SK-N-SH treated with all-trans-retinoic acid at 6 μM for 48 hours (cell line): Measurements from ENCODE around the gene PDIA4.
A peak's percentile ranks its signal among the peaks of the same experiment; 100 is the strongest.

Experiments
- ATAC-seq: fragments of 200-7000 bp; cut with Tn5 transposase; 3 replicates; pipeline ENCODE4 v1.9.1; 2020; ENCODE audit warnings: mild to moderate bottlenecking, moderate library complexity
- ARNTL ChIP-seq: fragments of 450-650 bp; formaldehyde crosslinking; IDR thresholded peaks from 2 replicates; pipeline ENCODE4 v1.5.0; 2020; ENCODE audit warnings: low read depth, mild to moderate bottlenecking, moderate library complexity, borderline replicate concordance
- BACH2 ChIP-seq: fragments of 250-450 bp; sonication (Bioruptor Pico); IDR thresholded peaks from 2 replicates; pipeline ENCODE4 v1.9.0; 2021; ENCODE audit warnings: mild to moderate bottlenecking, borderline replicate concordance
- CSDC2 ChIP-seq: fragments of 250-450 bp; sonication (Bioruptor Pico); IDR thresholded peaks from 2 replicates; pipeline ENCODE4 v1.5.0; 2020; ENCODE audit warnings: mild to moderate bottlenecking, moderate library complexity
- ESRRG ChIP-seq: fragments of 250-450 bp; sonication (Bioruptor Pico); IDR thresholded peaks from 2 replicates; pipeline ENCODE4 v1.6.1; 2021; ENCODE audit warnings: mild to moderate bottlenecking
- GLIS3 ChIP-seq: fragments of 250-450 bp; sonication (Bioruptor Pico); IDR thresholded peaks from 2 replicates; pipeline ENCODE4 v1.5.0; 2020; ENCODE audit warnings: mild to moderate bottlenecking, moderate library complexity
- OSR1 ChIP-seq: fragments of 250-450 bp; sonication (Bioruptor Pico); IDR thresholded peaks from 2 replicates; pipeline ENCODE4 v1.8.0; 2022; ENCODE audit warnings: moderate library complexity, mild to moderate bottlenecking, inconsistent platforms
- PPARA ChIP-seq: fragments of 250-450 bp; sonication (Bioruptor Pico); IDR thresholded peaks from 2 replicates; pipeline ENCODE4 v1.5.0; 2020; ENCODE audit warnings: mild to moderate bottlenecking, borderline replicate concordance
- SNAI2 ChIP-seq: fragments of 250-450 bp; sonication (Bioruptor Pico); IDR thresholded peaks from 2 replicates; pipeline ENCODE4 v1.5.0; 2020; ENCODE audit warnings: mild to moderate bottlenecking, moderate library complexity
- TCF4 ChIP-seq: fragments of 250-450 bp; sonication (Bioruptor Pico); IDR thresholded peaks from 2 replicates; pipeline ENCODE4 v1.8.0; 2021; ENCODE audit warnings: mild to moderate bottlenecking, moderate library complexity, borderline replicate concordance
- TOX ChIP-seq: fragments of 250-450 bp; sonication (Bioruptor Pico); IDR thresholded peaks from 2 replicates; pipeline ENCODE4 v1.8.0; 2021; ENCODE audit warnings: mild to moderate bottlenecking, moderate library complexity, borderline replicate concordance
- ZC3H10 ChIP-seq: fragments of 250-450 bp; sonication (Bioruptor Pico); IDR thresholded peaks from 2 replicates; pipeline ENCODE4 v1.5.1; 2021; ENCODE audit warnings: mild to moderate bottlenecking, moderate library complexity
- ZFP3 ChIP-seq: fragments of 250-450 bp; sonication (Bioruptor Pico); IDR thresholded peaks from 2 replicates; pipeline ENCODE4 v1.5.0; 2020; ENCODE audit warnings: mild to moderate bottlenecking, moderate library complexity
- ZFP30 ChIP-seq: fragments of 450-650 bp; formaldehyde crosslinking; IDR thresholded peaks from 2 replicates; pipeline ENCODE4 v1.5.0; 2022; ENCODE audit warnings: mild to moderate bottlenecking, moderate library complexity
- ZNF565 ChIP-seq: fragments of 450-650 bp; formaldehyde crosslinking; conservative IDR thresholded peaks from 2 replicates; pipeline ENCODE4 v1.5.0; 2020; ENCODE audit warnings: low read depth, mild to moderate bottlenecking, moderate library complexity
- ZNF8 ChIP-seq: fragments of 450-650 bp; formaldehyde crosslinking; IDR thresholded peaks from 2 replicates; pipeline ENCODE4 v1.5.0; 2020; ENCODE audit warnings: mild to moderate bottlenecking, moderate library complexity
- TF ChIP-seq, protein P1 (sequence below): fragments of 250-450 bp; sonication (Bioruptor Pico); IDR thresholded peaks from 2 replicates; pipeline ENCODE4 v1.8.0; 2021; ENCODE audit warnings: low read depth, mild to moderate bottlenecking, moderate library complexity, borderline replicate concordance
- TF ChIP-seq, protein P2 (sequence below): fragments of 250-450 bp; sonication (Bioruptor Pico); IDR thresholded peaks from 2 replicates; pipeline ENCODE4 v1.5.0; 2020; ENCODE audit warnings: mild to moderate bottlenecking, moderate library complexity
- TF ChIP-seq, protein P3 (sequence below): fragments of 250-450 bp; sonication (Bioruptor Pico); IDR thresholded peaks from 2 replicates; pipeline ENCODE4 v1.8.0; 2020; ENCODE audit warnings: mild to moderate bottlenecking, moderate library complexity, borderline replicate concordance
- TF ChIP-seq, protein P4 (sequence below): fragments of 250-450 bp; sonication (Bioruptor Pico); IDR thresholded peaks from 2 replicates; pipeline ENCODE4 v1.5.1; 2020; ENCODE audit warnings: low read depth, mild to moderate bottlenecking, moderate library complexity

Gene PDIA4

DNA sequence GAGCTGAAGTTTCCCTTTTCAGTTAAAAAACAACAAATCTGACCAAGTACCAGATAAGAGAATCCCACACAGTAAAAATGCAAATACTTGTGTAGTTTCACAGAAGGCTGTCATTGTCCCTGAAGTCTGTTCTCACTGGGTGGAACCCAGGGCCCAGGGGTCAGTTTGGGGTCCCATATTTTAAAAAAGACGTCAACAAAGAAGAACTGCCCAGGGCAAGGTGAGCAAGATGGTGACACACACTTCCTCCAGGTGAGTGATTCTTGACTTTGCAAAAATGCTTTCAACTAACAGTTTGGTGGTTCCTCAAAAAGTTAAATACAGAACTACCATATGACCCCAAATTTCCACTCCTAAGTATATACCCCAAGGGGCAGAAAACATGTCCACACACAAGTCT is 36.8 kb downstream of the PDIA4 start:
- no peak for ATAC-seq
- TF ChIP-seq ZFP30 (CRISPR knock-in tag) = no peak

DNA sequence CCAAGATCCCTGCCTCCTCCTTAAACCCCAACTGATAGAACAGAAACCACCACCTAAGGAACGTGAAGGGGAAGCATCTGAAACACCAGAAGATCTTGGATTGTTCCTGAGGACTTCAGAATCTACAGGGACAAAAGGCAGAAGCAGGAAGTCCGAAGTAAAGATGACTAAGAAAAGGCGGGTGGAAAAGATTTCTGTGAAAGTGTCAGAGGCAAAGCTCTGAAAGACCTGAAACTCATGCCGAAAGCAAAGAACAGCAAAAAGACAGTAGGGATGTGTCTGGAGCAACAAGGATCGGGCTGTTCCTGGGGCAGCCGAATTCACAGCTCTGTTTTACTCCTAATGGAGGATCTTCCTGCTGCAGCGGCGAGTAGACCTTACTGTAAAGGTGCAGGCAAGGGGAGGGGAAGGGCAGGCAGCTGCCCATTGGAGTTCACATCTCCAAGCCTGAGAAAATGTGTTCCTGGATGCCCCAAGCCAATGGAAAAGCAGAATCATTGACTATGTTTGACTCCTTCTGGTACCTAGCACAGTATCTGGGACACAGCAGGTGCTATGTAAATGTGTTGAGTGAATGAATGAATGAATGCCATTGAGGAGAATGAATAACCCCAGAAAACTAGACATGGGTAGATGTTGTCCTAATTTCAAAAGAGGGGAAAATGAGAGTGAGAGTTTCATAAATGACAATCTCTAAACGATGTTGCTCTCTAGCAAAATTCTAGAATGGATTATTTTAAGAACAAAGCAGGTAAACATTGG is 40.4 kb downstream of the PDIA4 start:
- TF ChIP-seq, protein P1, sequence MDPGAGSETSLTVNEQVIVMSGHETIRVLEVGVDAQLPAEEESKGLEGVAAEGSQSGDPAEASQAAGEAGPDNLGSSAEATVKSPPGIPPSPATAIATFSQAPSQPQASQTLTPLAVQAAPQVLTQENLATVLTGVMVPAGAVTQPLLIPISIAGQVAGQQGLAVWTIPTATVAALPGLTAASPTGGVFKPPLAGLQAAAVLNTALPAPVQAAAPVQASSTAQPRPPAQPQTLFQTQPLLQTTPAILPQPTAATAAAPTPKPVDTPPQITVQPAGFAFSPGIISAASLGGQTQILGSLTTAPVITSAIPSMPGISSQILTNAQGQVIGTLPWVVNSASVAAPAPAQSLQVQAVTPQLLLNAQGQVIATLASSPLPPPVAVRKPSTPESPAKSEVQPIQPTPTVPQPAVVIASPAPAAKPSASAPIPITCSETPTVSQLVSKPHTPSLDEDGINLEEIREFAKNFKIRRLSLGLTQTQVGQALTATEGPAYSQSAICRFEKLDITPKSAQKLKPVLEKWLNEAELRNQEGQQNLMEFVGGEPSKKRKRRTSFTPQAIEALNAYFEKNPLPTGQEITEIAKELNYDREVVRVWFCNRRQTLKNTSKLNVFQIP (CRISPR knock-in tag) = no peak
- TF ChIP-seq SNAI2 (CRISPR knock-in tag) = no peak
- no peak for TF ChIP-seq TCF4 (CRISPR knock-in tag)
- no peak for TF ChIP-seq PPARA (CRISPR knock-in tag)
- TF ChIP-seq ESRRG (CRISPR knock-in tag) = no peak
- no peak for TF ChIP-seq ZFP30 (CRISPR knock-in tag)
- no peak for TF ChIP-seq ARNTL (CRISPR knock-in tag)
- no peak for TF ChIP-seq TOX (CRISPR knock-in tag)
- no peak for TF ChIP-seq ZNF565 (CRISPR knock-in tag)
- no peak for TF ChIP-seq ZFP3 (CRISPR knock-in tag)
- TF ChIP-seq BACH2 = no peak
- no peak for TF ChIP-seq ZNF8 (CRISPR knock-in tag)
- TF ChIP-seq CSDC2 (CRISPR knock-in tag) = no peak
- TF ChIP-seq, protein P2, sequence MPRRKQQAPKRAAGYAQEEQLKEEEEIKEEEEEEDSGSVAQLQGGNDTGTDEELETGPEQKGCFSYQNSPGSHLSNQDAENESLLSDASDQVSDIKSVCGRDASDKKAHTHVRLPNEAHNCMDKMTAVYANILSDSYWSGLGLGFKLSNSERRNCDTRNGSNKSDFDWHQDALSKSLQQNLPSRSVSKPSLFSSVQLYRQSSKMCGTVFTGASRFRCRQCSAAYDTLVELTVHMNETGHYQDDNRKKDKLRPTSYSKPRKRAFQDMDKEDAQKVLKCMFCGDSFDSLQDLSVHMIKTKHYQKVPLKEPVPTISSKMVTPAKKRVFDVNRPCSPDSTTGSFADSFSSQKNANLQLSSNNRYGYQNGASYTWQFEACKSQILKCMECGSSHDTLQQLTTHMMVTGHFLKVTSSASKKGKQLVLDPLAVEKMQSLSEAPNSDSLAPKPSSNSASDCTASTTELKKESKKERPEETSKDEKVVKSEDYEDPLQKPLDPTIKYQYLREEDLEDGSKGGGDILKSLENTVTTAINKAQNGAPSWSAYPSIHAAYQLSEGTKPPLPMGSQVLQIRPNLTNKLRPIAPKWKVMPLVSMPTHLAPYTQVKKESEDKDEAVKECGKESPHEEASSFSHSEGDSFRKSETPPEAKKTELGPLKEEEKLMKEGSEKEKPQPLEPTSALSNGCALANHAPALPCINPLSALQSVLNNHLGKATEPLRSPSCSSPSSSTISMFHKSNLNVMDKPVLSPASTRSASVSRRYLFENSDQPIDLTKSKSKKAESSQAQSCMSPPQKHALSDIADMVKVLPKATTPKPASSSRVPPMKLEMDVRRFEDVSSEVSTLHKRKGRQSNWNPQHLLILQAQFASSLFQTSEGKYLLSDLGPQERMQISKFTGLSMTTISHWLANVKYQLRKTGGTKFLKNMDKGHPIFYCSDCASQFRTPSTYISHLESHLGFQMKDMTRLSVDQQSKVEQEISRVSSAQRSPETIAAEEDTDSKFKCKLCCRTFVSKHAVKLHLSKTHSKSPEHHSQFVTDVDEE (CRISPR knock-in tag) = no peak
- TF ChIP-seq GLIS3 = no peak
- peak; percentile 33 for ATAC-seq

DNA sequence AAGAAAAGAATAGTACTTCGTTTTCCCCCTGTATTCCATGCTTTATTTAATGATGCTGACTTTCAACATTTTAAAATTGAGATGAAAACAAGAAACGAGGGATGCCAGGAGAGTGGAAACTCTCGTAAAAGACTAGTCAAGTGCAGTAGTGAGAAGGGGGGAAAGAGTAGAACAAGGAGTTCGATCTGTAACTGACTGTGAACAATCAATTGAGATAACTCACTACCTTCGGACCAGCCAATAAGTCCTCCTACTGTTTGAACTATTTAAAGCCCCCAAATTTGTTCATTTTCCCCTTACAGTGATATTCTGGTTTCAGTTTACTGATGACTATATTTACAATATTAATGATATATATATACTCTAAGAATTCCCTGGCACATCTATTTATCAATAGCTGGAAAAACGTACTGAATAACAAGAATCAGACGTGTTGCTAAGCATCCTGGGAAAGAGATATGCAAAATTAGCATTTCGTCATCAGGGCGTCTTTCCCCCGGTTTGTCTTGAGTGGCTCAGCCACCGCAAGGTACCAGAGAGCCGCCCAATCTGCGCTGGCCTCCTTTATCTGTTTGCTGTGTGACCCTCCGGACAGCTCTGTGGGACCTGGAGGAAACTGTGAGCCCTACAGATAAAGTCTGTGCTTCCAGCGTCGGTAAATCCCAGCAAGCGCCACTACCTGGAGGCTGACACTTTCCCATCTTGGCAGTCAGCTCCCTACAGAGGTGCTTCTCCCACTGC is 41.1 kb downstream of the PDIA4 start:
- TF ChIP-seq GLIS3 (0 out of 2 replicates have a peak, but pooled peaks have one; percentile 49), ZNF8 (CRISPR knock-in tag) (no peak), ZC3H10 (CRISPR knock-in tag) (no peak), BACH2 (no peak)
- TF ChIP-seq, protein P1 (CRISPR knock-in tag) = 0 out of 2 replicates have a peak, but pooled peaks have one; percentile 49
- TF ChIP-seq, protein P3, sequence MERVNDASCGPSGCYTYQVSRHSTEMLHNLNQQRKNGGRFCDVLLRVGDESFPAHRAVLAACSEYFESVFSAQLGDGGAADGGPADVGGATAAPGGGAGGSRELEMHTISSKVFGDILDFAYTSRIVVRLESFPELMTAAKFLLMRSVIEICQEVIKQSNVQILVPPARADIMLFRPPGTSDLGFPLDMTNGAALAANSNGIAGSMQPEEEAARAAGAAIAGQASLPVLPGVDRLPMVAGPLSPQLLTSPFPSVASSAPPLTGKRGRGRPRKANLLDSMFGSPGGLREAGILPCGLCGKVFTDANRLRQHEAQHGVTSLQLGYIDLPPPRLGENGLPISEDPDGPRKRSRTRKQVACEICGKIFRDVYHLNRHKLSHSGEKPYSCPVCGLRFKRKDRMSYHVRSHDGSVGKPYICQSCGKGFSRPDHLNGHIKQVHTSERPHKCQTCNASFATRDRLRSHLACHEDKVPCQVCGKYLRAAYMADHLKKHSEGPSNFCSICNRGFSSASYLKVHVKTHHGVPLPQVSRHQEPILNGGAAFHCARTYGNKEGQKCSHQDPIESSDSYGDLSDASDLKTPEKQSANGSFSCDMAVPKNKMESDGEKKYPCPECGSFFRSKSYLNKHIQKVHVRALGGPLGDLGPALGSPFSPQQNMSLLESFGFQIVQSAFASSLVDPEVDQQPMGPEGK = no peak
- peak; percentile 84 for ATAC-seq

DNA sequence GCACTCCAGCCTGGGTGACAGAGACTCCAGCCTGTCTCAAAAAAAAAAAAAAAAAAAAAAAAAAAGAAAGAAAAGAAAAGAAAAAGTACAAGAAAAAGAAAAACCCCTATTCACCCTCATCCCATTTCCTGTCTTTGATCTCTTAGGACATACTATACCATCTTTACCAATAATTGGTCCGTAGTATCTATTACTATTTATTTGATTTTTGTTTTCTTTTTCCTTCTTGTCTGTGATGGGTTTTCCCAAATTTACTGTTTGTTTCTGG is 41.6 kb downstream of the PDIA4 start:
- ATAC-seq = no peak
- no peak for TF ChIP-seq ZNF8 (CRISPR knock-in tag)
- TF ChIP-seq CSDC2 (CRISPR knock-in tag) = no peak
- TF ChIP-seq, protein P4, sequence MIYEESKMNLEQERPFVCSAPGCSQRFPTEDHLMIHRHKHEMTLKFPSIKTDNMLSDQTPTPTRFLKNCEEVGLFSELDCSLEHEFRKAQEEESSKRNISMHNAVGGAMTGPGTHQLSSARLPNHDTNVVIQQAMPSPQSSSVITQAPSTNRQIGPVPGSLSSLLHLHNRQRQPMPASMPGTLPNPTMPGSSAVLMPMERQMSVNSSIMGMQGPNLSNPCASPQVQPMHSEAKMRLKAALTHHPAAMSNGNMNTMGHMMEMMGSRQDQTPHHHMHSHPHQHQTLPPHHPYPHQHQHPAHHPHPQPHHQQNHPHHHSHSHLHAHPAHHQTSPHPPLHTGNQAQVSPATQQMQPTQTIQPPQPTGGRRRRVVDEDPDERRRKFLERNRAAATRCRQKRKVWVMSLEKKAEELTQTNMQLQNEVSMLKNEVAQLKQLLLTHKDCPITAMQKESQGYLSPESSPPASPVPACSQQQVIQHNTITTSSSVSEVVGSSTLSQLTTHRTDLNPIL (CRISPR knock-in tag) = no peak
- TF ChIP-seq BACH2 = no peak
- no peak for TF ChIP-seq OSR1 (CRISPR knock-in tag)
- TF ChIP-seq, protein P2 (CRISPR knock-in tag) = no peak
